ENCODE measurements around the gene PRSS37.

- TF ChIP-seq EZH2 (IDR thresholded peaks at IDR 0.05; ENCODE audit: insufficient read depth, poor library complexity, severe bottlenecking), result no peak
- no peak for TF ChIP-seq EZH2phosphoT487 (IDR thresholded peaks at IDR 0.05; ENCODE audit: insufficient read depth, low read depth)
These were observed 23.6 kb upstream of the PRSS37 start for GRCh38 chr7:141864765-141865447.
